HepG2 (cell line): ENCODE measurements around the gene FLT3LG. TPM values are rescaled to one million over a fixed set of nuclear protein-coding genes. Genes with fewer than 3 reads are reported as not detected.
A peak's percentile ranks its signal among the peaks of the same experiment; 100 is the strongest.

ENCODE experiments used
- CEBPB ChIP-seq: IDR thresholded peaks from 2 replicates; pipeline ENCODE4 v1.6.1; 2011; ENCODE audit warnings: low read depth, low read length, improper control_type of control experiment, borderline replicate concordance
- CENPT ChIP-seq: sonication (generic); formaldehyde crosslinking; IDR thresholded peaks from 2 replicates; pipeline ENCODE4 v1.8.0; 2022; ENCODE audit warnings: low read depth, mild to moderate bottlenecking, moderate library complexity, missing genetic modification reagents
- CSRNP2 ChIP-seq: sonication (generic); formaldehyde crosslinking; conservative IDR thresholded peaks from 2 replicates; pipeline ENCODE4 v1.8.0; 2022; ENCODE audit warnings: low read depth, missing genetic modification reagents
- HOXA3 ChIP-seq: sonication (generic); formaldehyde crosslinking; IDR thresholded peaks from 2 replicates; pipeline ENCODE4 v1.5.0; 2020; ENCODE audit warnings: missing genetic modification reagents
- KMT2B ChIP-seq: IDR thresholded peaks from 2 replicates; pipeline ENCODE4 v1.6.1; 2016; ENCODE audit warnings: missing genetic modification reagents, missing compliant biosample characterization
- MAFK ChIP-seq, 2 experiments: IDR thresholded peaks in 1 of 2; conservative IDR thresholded peaks in 1 of 2; 2 replicates each; pipeline ENCODE4 v1.6.1; 2011; ENCODE audit warnings: improper control_type of control experiment in 2 of 2, low read length in 2 of 2
- MLXIP ChIP-seq: sonication (generic); formaldehyde crosslinking; IDR thresholded peaks from 2 replicates; pipeline ENCODE4 v1.9.0; 2021; ENCODE audit warnings: missing genetic modification reagents, borderline replicate concordance
- NAIF1 ChIP-seq: sonication (generic); formaldehyde crosslinking; IDR thresholded peaks from 2 replicates; pipeline ENCODE4 v1.5.0; 2020; ENCODE audit warnings: mild to moderate bottlenecking, missing genetic modification reagents, borderline replicate concordance
- NFKB2 ChIP-seq: sonication (generic); formaldehyde crosslinking; IDR thresholded peaks from 2 replicates; pipeline ENCODE4 v1.4.0; 2020; ENCODE audit warnings: missing genetic modification reagents, borderline replicate concordance
- PAF1 ChIP-seq: IDR thresholded peaks from 2 replicates; pipeline ENCODE4 v1.6.1; 2016; ENCODE audit warnings: missing genetic modification reagents, missing compliant biosample characterization
- PPARG ChIP-seq: conservative IDR thresholded peaks from 2 replicates; pipeline ENCODE4 v1.6.1; 2016; ENCODE audit warnings: missing biosample characterization, missing genetic modification reagents
- REL ChIP-seq: sonication (generic); formaldehyde crosslinking; conservative IDR thresholded peaks from 2 replicates; pipeline ENCODE4 v1.8.0; 2022; ENCODE audit warnings: mild to moderate bottlenecking, missing genetic modification reagents, moderate library complexity
- SOX5 ChIP-seq: IDR thresholded peaks from 2 replicates; pipeline ENCODE4 v1.6.1; 2016; ENCODE audit warnings: borderline replicate concordance
- TAF15 ChIP-seq: fragments of 200-400 bp; formaldehyde crosslinking; IDR thresholded peaks from one replicate; pipeline ENCODE4 v1.6.1; 2018; ENCODE audit warnings: mild to moderate bottlenecking, low read depth, low read length; ENCODE audit not compliant: poor library complexity, severe bottlenecking
- TFAP4 ChIP-seq: sonication (generic); IDR thresholded peaks from 2 replicates; pipeline ENCODE4 v1.6.1; 2016; ENCODE audit warnings: low read depth, borderline replicate concordance
- TOPORS ChIP-seq: sonication (generic); formaldehyde crosslinking; IDR thresholded peaks from 2 replicates; pipeline ENCODE4 v1.8.0; 2023; ENCODE audit warnings: mild to moderate bottlenecking, missing genetic modification reagents
- XRCC5 ChIP-seq: fragments of 200-400 bp; formaldehyde crosslinking; optimal IDR thresholded peaks from 2 replicates; pipeline ENCODE3; 2017; ENCODE audit warnings: mild to moderate bottlenecking, low read length
- ZBTB14 ChIP-seq: sonication (generic); formaldehyde crosslinking; IDR thresholded peaks from 2 replicates; pipeline ENCODE4 v1.4.0; 2020; ENCODE audit warnings: missing genetic modification reagents
- ZKSCAN1 ChIP-seq: fragments of 150-350 bp; IDR thresholded peaks from 2 replicates; pipeline ENCODE4 v1.6.1; 2014; ENCODE audit warnings: low read length
- ZNF143 ChIP-seq: sonication (generic); formaldehyde crosslinking; IDR thresholded peaks from 2 replicates; pipeline ENCODE4 v1.4.0; 2020; ENCODE audit warnings: missing genetic modification reagents
- ZNF160 ChIP-seq: sonication (generic); formaldehyde crosslinking; IDR thresholded peaks from 2 replicates; pipeline ENCODE4 v1.8.0; 2022; ENCODE audit warnings: mild to moderate bottlenecking, inconsistent platforms, missing genetic modification reagents
- ZNF317 ChIP-seq: sonication (generic); formaldehyde crosslinking; IDR thresholded peaks from 2 replicates; pipeline ENCODE4 v1.5.0; 2020; ENCODE audit warnings: mild to moderate bottlenecking, missing genetic modification reagents
- ZNF430 ChIP-seq: sonication (generic); formaldehyde crosslinking; IDR thresholded peaks from 2 replicates; pipeline ENCODE4 v1.9.0; 2021; ENCODE audit warnings: mild to moderate bottlenecking, missing genetic modification reagents
- ZNF501 ChIP-seq: sonication (generic); formaldehyde crosslinking; IDR thresholded peaks from 2 replicates; pipeline ENCODE4 v1.5.1; 2020; ENCODE audit warnings: mild to moderate bottlenecking, moderate library complexity, missing genetic modification reagents
- ZNF510 ChIP-seq: sonication (generic); formaldehyde crosslinking; IDR thresholded peaks from 2 replicates; pipeline ENCODE4 v1.4.0; 2020; ENCODE audit warnings: low read depth, mild to moderate bottlenecking, missing genetic modification reagents
- ZNF616 ChIP-seq: sonication (generic); formaldehyde crosslinking; IDR thresholded peaks from 2 replicates; pipeline ENCODE4 v1.5.0; 2020; ENCODE audit warnings: low read depth, mild to moderate bottlenecking, missing genetic modification reagents
- polyA plus RNA-seq, 8 experiments: library from polyadenylated mRNA; depleted of rRNA in 3 of 8; stranded (reverse) in 7 of 8; unstranded in 1 of 8; fragments of >200 nt; fragmentation: Illumina TruSeq in 4 of 8; extraction: Trizol in 4 of 8; gene quantifications; 2 replicates each; pipeline versions ENCODE4 v1.2.1 to v1.2.3, GENCODE V29; 2011 to 2016; ENCODE audit warnings: low read depth in 4 of 8, missing spikeins in 1 of 8, mixed read lengths in 1 of 8; ENCODE audit not compliant: insufficient read depth in 1 of 8
- total RNA-seq, 5 experiments: library from RNA; depleted of rRNA; stranded (reverse); fragments of >200 nt; fragmentation: Illumina TruSeq; extraction: Trizol; gene quantifications; 2 replicates each; pipeline ENCODE4 v1.2.3, GENCODE V29; 2016; ENCODE audit warnings: low read depth in 1 of 5

Gene FLT3LG
- total and polyA plus RNA-seq, 2 of the 13 experiments (the other 11 are each of a cell fraction or from before 2014, with no cell fraction given), result 1.5 to 2.6 TPM

- no peak for TF ChIP-seq PPARG (CRISPR knock-in tag)
- no peak for TF ChIP-seq TAF15
- TF ChIP-seq XRCC5, result peak; percentile 81
- TF ChIP-seq ZNF430, result no peak
- no peak for TF ChIP-seq NAIF1 (CRISPR knock-in tag)
- peak; percentile 67 for TF ChIP-seq ZNF143 (CRISPR knock-in tag)
- TF ChIP-seq ZNF510 (CRISPR knock-in tag), result peak; percentile 54; the same call in 1 of the 2 replicates
- no peak for TF ChIP-seq CSRNP2
- TF ChIP-seq ZNF501 (CRISPR knock-in tag), result no peak
- peak; percentile 54; the same call in 1 of the 2 replicates for TF ChIP-seq KMT2B (CRISPR knock-in tag)
- TF ChIP-seq ZNF317 (CRISPR knock-in tag), result no peak
- TF ChIP-seq CENPT, result no peak
- TF ChIP-seq SOX5 (CRISPR knock-in tag), result peak; percentile 55
- no peak for TF ChIP-seq CEBPB
- TF ChIP-seq ZNF616, result no peak
- no peak for TF ChIP-seq TOPORS (CRISPR knock-in tag)
- no peak for TF ChIP-seq ZKSCAN1
- no peak for TF ChIP-seq ZNF160
- no peak for TF ChIP-seq MAFK (conservative IDR thresholded peaks at IDR 0.05 in 1 of 2, IDR thresholded peaks at IDR 0.05 in 1 of 2; ENCODE audit: low read length in 2 of 2)
- TF ChIP-seq NFKB2 (CRISPR knock-in tag), result no peak
- TF ChIP-seq HOXA3 (CRISPR knock-in tag), result peak; percentile 66
- no peak for TF ChIP-seq ZBTB14 (CRISPR knock-in tag)
- no peak for TF ChIP-seq TFAP4
- TF ChIP-seq MLXIP (CRISPR knock-in tag), result no peak
- peak; percentile 84 for TF ChIP-seq PAF1 (CRISPR knock-in tag)
- TF ChIP-seq REL (CRISPR knock-in tag), result no peak
These were observed 15.7 kb downstream of the FLT3LG start (continued) for GRCh38 chr19:49489601-49490167.
